GM12801 (cell line): ENCODE measurements around the gene NAALADL2.

Experiments used
- CTCF ChIP-seq: IDR thresholded peaks from one replicate; pipeline ENCODE4 v1.5.1; 2011; ENCODE audit warnings: control low read depth; ENCODE audit not compliant: insufficient read length; ENCODE audit errors: extremely low read depth

NAALADL2 gene

GRCh38 chr3:175601521-175601920, 742.4 kb downstream of the NAALADL2 start:
- TF ChIP-seq CTCF: no peak

GRCh38 chr3:175605851-175606250, 746.7 kb downstream of the NAALADL2 start:
- TF ChIP-seq CTCF: no peak

GRCh38 chr3:175606650-175607318, 747.6 kb downstream of the NAALADL2 start:
- no peak for TF ChIP-seq CTCF

GRCh38 chr3:175608356-175608755, 749.2 kb downstream of the NAALADL2 start:
- no peak for TF ChIP-seq CTCF

GRCh38 chr3:175608911-175609310, 749.8 kb downstream of the NAALADL2 start:
- TF ChIP-seq CTCF: no peak

GRCh38 chr3:175612487-175613196, 753.5 kb downstream of the NAALADL2 start:
- no peak for TF ChIP-seq CTCF

- no peak for TF ChIP-seq CTCF
These were observed 758.1 kb downstream of the NAALADL2 start for GRCh38 chr3:175617247-175617646.
